Subcutaneous preadipocyte (primary cell): ENCODE data around the gene IFIH1. TPM values are rescaled to one million over a fixed set of nuclear protein-coding genes. Genes with fewer than 3 reads are reported as not detected.

Experiments
- total RNA-seq: library from RNA; depleted of rRNA; stranded (reverse); fragments of >200 nt; gene quantifications from 2 replicates; pipeline ENCODE4 v1.2.3, GENCODE V29; 2012

IFIH1 gene
- total RNA-seq, result 3.1 and 4.0 TPM in 2 replicates

GRCh38 chr2:162318328-162319180, at the start of gene IFIH1:
TSS of gene IFIH1 (minus strand) at chr2:162318684. CDS start at chr2:162318307, 377 bp downstream.

DNA sequence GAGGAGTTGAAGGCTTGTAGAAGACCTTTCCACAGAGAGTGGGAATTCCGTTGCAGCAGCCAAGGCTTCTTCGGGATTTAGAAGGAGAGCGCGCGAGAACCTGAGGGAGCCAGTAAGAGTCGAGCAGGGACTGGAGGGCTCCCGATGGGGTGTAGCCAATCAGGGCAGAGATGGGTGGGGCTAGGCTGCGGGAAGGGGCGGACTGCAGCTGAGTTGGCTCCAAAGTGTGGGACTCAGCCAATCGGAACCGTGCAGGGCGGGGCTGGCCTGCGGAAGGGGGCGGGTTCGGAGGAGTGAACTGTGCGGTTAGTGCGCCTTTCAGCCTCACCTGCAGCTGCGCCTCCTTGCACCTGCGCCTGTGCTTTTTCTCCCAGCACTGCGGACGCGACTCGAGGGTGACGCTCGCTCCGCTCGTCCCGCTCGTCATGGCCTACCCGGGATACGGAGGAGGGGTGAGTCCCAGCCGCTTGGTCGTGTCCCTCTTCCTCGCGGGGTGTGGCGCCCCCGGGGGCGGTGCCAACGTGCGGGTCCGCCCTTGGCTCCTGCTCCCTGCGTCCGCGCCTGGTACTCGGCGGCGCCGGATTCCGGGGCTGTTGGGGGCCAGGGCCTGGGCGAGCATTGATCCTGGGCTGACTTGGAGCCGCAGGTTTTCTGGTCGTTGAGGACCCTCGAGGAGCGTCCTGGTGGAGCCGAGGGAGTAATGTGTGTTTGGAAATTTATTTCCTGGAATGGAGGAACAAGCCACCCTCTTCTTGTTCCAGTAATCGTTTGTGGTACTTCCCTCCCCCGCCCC, 25.5 kb upstream of the IFIH1 start, which contains the start of gene GCA:
Gene GCA, plus strand, starts transcription at position 309 of the 793 bp plus-strand sequence. Its CDS starts 117 bp downstream, at position 426.

DNA sequence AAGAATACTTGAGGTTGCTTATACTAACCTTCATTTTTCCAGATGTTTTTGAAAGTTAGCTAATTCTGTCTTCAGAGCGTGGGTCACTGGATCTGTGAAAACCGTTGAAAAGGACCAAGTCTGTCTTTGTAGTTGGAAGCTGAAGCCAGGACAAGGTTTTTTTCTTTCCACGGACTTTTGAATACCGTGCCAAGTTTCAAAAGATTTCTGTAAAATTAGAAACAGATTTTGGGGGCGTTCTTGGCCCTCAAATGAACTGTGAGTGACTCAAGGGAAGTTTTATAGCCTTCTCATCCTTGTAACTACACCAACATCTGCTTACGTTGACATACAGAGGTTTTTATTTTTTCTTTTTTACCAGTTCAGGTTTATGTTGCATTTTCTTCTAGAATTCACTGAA, 75.2 kb downstream of the IFIH1 start, which contains the start of gene FAP:
Gene FAP, minus strand, starts transcription at position 152 of the 400 bp plus-strand sequence. Its CDS starts 118 bp downstream, at position 34.

Other genes with a start within 250 kb of the IFIH1 start
- 214 and 266 TPM in 2 replicates for gene DPP4, start 244.5 kb downstream of the IFIH1 start, total RNA-seq
- gene GCG, start 166.4 kb downstream of the IFIH1 start, total RNA-seq, result not detected in 2 replicates
- 91.3 and 134 TPM in 2 replicates for gene FAP, start 75.2 kb downstream of the IFIH1 start, total RNA-seq
- 1.8 and 3.3 TPM in 2 replicates for gene GCA, start 25.4 kb upstream of the IFIH1 start, total RNA-seq